ENCODE results near the gene MYO5A.
"Not testable (repeated sequence)": the region's sequence is repeated elsewhere in the genome, so short reads cannot be mapped to it uniquely, and the experiment has no call there.

Gene MYO5A

GRCh38 chr15:52528564-52529340 is at the start of gene MYO5A:
MYO5A (minus strand) TSS chr15:52528880; CDS start chr15:52528806, 74 bp downstream.
- in situ Hi-C loops (cut with MboI; ENCODE audit: low pct_unique_long_range_greater_than_20kb, low sequenced_read_pairs): no loop called here
- peak; percentile 76 for DNase-seq

- in situ Hi-C loops (cut with MboI; ENCODE audit: low pct_unique_long_range_greater_than_20kb, low sequenced_read_pairs): no loop called here
- no peak for DNase-seq
These were observed 48.0 kb upstream of the MYO5A start for GRCh38 chr15:52576692-52577091.

DNA sequence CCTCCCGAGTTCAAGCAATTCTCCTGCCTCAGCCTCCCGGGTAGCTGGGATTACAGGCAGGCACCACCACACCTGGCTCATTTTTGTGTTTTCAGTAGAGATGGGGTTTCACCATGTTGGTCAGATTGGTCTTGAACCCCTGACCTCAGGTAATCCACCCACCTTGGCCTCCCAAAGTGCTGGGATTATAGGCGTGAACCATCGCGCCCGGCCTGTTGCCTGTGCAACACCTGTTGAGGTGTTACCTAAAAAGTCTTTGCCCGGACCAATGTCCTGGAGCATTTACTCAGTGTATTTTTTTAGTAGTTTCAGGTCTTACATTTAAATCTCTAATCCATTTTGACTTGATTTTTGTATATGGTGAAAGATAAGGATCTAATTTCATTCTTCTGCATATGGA is 46.9 kb upstream of the MYO5A start:
- DNase-seq; in situ Hi-C loops (cut with MboI; ENCODE audit: low pct_unique_long_range_greater_than_20kb, low sequenced_read_pairs): not testable (repeated sequence)

DNA sequence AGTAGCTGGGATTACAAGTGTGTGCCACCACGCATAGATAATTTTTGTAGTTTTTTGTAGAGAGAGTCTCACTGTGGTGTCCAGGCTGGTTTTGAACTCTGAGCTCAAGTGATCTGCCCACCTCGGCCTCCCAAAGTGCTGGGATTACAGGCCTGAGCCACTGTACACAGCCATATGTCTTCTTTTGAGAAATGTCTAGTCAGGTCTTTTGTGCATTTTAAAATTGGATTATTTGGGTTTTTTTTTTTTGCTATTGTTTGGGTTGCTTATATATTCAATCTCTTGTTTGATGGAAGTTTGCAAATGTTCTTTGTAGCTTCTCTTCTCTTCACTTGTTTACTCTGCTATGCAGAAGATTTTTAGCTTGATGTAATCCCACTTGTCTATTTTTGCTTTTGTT is 46.4 kb upstream of the MYO5A start:
- DNase-seq: no peak
- in situ Hi-C loops (cut with MboI; ENCODE audit: low pct_unique_long_range_greater_than_20kb, low sequenced_read_pairs): no loop called here

GRCh38 chr15:52574623-52575022 is 45.9 kb upstream of the MYO5A start:
- in situ Hi-C loops (cut with MboI; ENCODE audit: low pct_unique_long_range_greater_than_20kb, low sequenced_read_pairs); DNase-seq: not testable (repeated sequence)

DNA sequence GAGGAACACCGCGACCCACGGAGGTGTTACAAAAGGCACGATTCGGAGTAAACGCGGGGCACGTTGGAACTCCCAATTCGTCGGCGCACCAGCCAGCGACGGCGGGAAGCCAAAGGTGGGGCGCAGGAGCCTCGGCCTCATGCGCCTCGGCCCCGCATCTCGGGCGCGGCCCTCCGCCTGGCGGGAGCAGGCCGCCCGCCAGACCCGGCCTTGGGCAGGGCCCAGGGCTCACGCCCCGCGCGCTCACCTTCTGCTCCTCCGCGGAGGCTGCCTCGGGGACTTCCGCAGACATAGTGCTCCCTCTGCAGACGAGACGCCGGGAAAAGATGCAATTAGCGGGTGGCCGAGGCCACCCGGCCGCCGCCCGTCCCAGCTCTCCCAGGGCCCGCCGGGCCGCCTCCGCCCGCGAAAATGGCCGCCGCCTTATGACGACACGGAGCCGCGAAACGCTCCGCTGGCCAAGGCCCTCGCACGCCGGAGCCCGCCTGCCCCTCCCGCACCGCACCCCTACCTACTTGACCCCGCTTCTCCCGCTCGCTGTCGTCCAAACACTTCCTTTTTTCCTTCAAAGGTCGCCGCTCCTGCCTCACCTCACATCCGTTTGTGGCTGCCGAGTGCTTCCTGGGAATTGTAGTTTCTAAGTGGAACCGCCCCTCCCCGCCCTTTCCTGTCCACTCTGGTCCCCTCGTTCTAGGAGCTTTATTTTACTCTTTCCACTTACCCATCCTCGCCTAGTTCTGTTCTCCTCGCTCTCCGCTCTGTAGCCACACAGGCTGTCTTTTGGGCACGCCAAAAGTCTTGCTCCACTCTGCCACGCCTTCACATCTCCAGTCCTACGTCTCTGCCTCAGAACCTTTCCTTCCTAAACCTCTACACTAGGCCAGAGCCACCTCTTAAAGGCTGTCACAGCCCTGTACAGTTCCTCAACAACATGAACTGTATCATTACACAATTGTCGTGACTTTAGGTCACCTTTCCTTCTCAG is 40.2 kb upstream of the MYO5A start, which contains the start of gene ARPP19:
Gene ARPP19 (minus strand): TSS at position 430 of the 985 bp plus-strand sequence. CDS start 138 bp downstream, at position 292.
- peak; percentile 96 for DNase-seq
- in situ Hi-C loops (cut with MboI; ENCODE audit: low pct_unique_long_range_greater_than_20kb, low sequenced_read_pairs): no loop called here

DNA sequence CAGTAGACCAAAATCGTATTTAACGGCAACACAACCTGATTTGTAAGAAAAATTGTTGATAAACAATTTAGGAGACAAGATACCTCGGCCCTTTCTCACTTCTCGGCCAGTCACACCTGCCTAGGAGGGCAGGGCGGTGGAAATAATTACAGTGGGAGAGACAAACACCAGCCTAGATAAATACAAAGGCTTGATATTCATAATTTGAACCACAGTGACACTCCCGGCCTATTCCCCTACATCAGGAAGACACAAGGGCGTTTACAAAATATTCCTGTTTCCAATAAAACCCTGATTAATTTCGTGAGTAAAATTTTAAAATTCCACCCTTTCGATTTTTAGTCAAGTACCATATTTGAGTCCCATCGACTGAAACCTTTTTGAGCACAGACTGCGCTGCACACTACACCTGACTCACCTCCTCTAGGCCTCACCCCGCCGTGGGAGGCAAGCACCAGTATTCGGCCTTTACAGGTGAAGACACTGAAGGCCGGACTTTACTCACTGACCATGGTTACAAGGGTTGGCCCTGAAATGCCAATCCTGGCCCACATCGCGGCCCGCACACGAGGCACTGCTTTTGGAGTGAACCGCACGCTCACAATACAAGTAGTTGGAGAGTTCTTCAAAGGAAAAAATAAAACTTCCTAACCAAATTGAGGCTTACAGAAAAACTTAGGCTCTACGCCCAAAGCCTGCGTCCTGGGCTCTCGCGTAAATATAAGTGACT is 39.4 kb upstream of the MYO5A start:
- in situ Hi-C loops (cut with MboI; ENCODE audit: low pct_unique_long_range_greater_than_20kb, low sequenced_read_pairs): no loop called here
- no peak for DNase-seq

- DNase-seq: peak; percentile 20
- in situ Hi-C loops (cut with MboI; ENCODE audit: low pct_unique_long_range_greater_than_20kb, low sequenced_read_pairs): no loop called here
These were observed 38.2 kb upstream of the MYO5A start for GRCh38 chr15:52566889-52567288.

DNA sequence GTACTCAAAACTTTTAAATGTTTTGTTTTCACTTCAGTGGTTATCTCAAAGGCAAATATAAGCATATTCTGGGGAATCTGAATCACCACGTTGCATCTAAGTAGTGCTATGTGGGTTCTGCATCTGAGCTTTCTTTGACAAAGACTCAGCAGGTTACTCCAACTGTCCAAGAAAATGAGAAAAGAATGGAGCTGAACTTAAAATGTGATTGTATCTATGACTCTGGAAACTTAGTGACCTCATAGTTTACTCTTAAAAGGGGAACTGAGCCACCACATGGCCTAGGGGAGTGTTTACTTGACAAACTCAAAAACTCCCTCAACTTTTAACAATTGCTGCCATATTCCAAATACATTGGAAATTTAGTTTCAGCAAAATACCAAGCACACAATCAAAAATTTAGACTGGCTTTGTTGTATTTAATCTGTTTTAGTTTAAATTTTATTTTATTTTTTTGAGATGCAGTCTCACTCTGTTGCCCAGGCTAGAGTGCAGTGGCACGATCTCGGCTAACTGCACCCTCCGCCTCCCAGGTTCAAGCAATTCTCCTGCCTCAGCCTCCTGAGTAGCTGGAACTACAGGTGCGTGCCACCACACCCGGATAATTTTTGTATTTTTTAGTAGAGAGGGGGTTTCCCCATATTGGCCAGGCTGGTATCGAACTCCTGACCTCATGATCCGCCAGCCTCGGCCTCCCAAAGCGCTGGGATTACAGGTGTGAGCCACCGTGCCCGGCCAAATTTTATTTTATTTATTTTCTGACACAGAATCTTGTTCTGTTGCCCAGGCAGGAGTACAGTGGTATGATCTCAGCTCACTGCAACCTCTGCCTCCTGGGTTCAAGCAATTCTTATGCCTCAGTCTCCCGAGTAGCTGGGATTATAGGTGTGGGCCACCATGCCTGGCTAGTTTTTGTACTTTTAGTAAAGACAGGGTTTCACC is 37.0 kb upstream of the MYO5A start:
- in situ Hi-C loops (cut with MboI; ENCODE audit: low pct_unique_long_range_greater_than_20kb, low sequenced_read_pairs): not testable (repeated sequence)
- peak; percentile 64 for DNase-seq

DNA sequence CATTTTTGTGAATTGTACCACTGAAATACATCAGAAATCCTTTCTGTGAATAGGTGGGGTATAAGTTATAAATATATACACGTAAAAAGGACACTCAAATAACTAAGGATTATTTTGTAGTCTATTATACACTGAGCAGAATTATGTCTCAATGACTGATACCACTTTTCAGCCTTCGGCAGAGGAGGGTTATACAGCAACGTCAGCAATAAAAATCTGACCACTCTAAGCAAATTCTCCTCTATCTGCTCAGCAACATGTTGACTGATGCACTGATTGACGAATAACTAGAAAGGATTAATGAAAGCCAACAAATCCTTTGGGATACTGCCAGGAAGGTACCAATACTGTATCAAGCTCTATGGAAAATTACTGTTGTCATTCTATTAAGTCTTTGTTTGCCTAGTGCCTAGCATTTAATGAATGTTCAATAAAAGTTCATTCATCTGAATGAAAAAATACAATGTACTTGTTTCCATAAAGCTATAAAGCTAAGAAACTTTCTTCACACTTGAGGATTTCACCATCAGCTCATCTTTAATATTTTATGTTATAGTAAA is 34.9 kb upstream of the MYO5A start:
- DNase-seq: no peak
- in situ Hi-C loops (cut with MboI; ENCODE audit: low pct_unique_long_range_greater_than_20kb, low sequenced_read_pairs): no loop called here

DNA sequence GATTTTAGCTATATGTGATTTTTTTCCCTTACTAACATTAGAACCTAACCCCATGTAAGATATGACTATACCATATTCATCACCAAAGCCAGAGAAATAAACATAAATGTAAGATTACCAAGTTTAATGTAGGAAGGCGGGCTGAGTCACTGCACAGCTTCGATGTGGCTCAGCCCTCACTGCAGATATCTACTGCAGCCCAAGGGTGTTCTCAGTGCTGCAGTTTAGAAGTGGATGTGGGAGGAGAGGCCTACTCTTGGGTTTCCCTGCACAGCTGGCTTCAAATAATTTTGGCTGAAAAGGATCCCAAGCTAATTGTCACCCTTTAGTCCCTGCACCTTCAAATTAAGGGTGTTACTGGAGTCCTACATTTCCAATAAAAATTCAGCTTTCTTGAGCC is 30.9 kb upstream of the MYO5A start:
- no peak for DNase-seq
- in situ Hi-C loops (cut with MboI; ENCODE audit: low pct_unique_long_range_greater_than_20kb, low sequenced_read_pairs): no loop called here

DNA sequence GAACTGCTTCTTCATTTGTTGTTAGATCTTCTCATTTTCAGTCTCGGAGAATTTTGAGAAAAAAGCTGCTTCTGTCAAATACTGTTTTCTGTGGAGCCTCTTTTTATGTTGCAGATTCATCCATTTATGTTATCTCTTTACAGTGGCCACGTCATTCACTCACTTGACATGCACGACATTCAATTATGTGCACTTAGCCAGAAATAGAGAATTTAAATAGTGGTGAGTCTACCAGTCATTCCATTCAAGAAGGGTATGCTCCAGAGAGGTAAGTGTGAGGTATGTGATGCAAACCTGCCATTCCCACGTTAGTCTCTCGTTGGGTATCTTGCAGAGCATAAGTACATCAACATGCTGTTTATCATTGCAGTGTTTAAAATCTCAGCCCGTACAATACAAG is 30.3 kb upstream of the MYO5A start:
- no peak for DNase-seq
- in situ Hi-C loops (cut with MboI; ENCODE audit: low pct_unique_long_range_greater_than_20kb, low sequenced_read_pairs): no loop called here

- in situ Hi-C loops (cut with MboI; ENCODE audit: low pct_unique_long_range_greater_than_20kb, low sequenced_read_pairs): no loop called here
- peak; percentile 33 for DNase-seq
These were observed 29.5 kb upstream of the MYO5A start for GRCh38 chr15:52558196-52558595.

- in situ Hi-C loops (cut with MboI; ENCODE audit: low pct_unique_long_range_greater_than_20kb, low sequenced_read_pairs): no loop called here
These were observed 28.6 kb upstream of the MYO5A start for GRCh38 chr15:52557274-52557641.

GRCh38 chr15:52556524-52557273 is 28.0 kb upstream of the MYO5A start:
- no peak for DNase-seq

More at GRCh38 chr15:52557274-52557641, 28.6 kb upstream of the MYO5A start:
- DNase-seq: no peak

GRCh38 chr15:52552303-52552702 is 23.6 kb upstream of the MYO5A start:
- in situ Hi-C loops (cut with MboI; ENCODE audit: low pct_unique_long_range_greater_than_20kb, low sequenced_read_pairs): no loop called here

More at GRCh38 chr15:52556524-52557273, 28.0 kb upstream of the MYO5A start:
- in situ Hi-C loops (cut with MboI; ENCODE audit: low pct_unique_long_range_greater_than_20kb, low sequenced_read_pairs): no loop called here

GRCh38 chr15:52551762-52552161 is 23.1 kb upstream of the MYO5A start:
- no peak for DNase-seq
- in situ Hi-C loops (cut with MboI; ENCODE audit: low pct_unique_long_range_greater_than_20kb, low sequenced_read_pairs): no loop called here

More at GRCh38 chr15:52552303-52552702, 23.6 kb upstream of the MYO5A start:
- DNase-seq: no peak

All from KBM-7 (cell line).